GM12891 (cell line): Measurements from ENCODE around the gene QRICH1.

ENCODE experiments used
- PAX5 ChIP-seq: IDR thresholded peaks from 2 replicates; pipeline ENCODE4 v1.6.1; 2011; ENCODE audit warnings: low read length, moderate library complexity, mild to moderate bottlenecking; ENCODE audit not compliant: insufficient read depth, severe bottlenecking
- POLR2A ChIP-seq: IDR thresholded peaks from 2 replicates; pipeline ENCODE4 v1.6.1; 2011; ENCODE audit warnings: low read depth, low read length, control low read depth
- POLR2AphosphoS5 ChIP-seq: IDR thresholded peaks from 2 replicates; pipeline ENCODE4 v1.6.1; 2011; ENCODE audit warnings: low read depth, low read length, control low read depth
- POU2F2 ChIP-seq: IDR thresholded peaks from 2 replicates; pipeline ENCODE4 v1.6.1; 2011; ENCODE audit warnings: low read depth, mild to moderate bottlenecking, control low read depth, low read length, moderate library complexity
- SPI1 ChIP-seq: IDR thresholded peaks from 2 replicates; pipeline ENCODE4 v1.6.1; 2011; ENCODE audit warnings: low read depth, low read length, control low read depth
- TAF1 ChIP-seq: IDR thresholded peaks from 2 replicates; pipeline ENCODE4 v1.6.1; 2011; ENCODE audit warnings: low read depth, low read length, control low read depth

DNA sequence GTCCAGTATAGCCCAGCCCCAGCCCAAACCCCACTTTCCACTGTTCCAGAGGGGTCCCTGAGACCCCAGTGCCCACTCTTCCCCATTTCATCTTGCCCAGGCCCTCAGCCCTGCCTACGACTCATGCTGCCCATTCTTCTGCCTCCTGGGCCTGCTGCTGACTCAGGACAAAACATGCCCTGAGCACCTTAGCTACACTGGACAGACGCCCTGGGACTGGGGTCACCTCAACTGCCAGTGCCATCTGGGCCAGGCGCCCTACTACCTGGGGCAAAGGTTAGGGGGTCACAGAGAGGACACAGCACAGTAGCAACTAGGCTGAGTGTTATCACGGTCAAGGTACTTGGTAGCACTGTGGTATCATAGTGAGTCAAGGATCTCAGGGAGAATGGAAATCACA lies 41.6 kb upstream of the QRICH1 start:
- TF ChIP-seq TAF1 (no peak), POLR2A (no peak), POLR2AphosphoS5 (no peak), PAX5 (no peak), POU2F2 (no peak), SPI1 (no peak)
